Measurements from ENCODE around the gene IQGAP1. TPM values are rescaled to one million over a fixed set of nuclear protein-coding genes. Genes with fewer than 3 reads are reported as not detected.
A peak's percentile ranks its signal among the peaks of the same experiment; 100 is the strongest.

The IQGAP1 gene
- total RNA-seq, 1 donor from 2014 or later: 80.4 TPM

- no peak for DNase-seq (ENCODE audit: extremely low spot score, unreplicated experiment)
- TF ChIP-seq, protein P1, sequence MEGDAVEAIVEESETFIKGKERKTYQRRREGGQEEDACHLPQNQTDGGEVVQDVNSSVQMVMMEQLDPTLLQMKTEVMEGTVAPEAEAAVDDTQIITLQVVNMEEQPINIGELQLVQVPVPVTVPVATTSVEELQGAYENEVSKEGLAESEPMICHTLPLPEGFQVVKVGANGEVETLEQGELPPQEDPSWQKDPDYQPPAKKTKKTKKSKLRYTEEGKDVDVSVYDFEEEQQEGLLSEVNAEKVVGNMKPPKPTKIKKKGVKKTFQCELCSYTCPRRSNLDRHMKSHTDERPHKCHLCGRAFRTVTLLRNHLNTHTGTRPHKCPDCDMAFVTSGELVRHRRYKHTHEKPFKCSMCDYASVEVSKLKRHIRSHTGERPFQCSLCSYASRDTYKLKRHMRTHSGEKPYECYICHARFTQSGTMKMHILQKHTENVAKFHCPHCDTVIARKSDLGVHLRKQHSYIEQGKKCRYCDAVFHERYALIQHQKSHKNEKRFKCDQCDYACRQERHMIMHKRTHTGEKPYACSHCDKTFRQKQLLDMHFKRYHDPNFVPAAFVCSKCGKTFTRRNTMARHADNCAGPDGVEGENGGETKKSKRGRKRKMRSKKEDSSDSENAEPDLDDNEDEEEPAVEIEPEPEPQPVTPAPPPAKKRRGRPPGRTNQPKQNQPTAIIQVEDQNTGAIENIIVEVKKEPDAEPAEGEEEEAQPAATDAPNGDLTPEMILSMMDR (conservative IDR thresholded peaks at IDR 0.05): no peak
- no peaks in the 10 kb centered on the region for H3K4me1 Mint-ChIP-seq (ENCODE audit: unreplicated experiment)
- H3K4me3 Mint-ChIP-seq: peak overlapping the region; percentile 22
- H3K36me3 Mint-ChIP-seq: peaks cover 34% of the 10 kb centered on the region
- no peak overlapping the region for H3K27ac Mint-ChIP-seq
- H3K27me3 Mint-ChIP-seq: no peaks in the 10 kb centered on the region
- no peaks in the 10 kb centered on the region for H3K9me3 Mint-ChIP-seq
Measured at GRCh38 chr15:90435652-90436337, 47.8 kb downstream of the IQGAP1 start.

DNA sequence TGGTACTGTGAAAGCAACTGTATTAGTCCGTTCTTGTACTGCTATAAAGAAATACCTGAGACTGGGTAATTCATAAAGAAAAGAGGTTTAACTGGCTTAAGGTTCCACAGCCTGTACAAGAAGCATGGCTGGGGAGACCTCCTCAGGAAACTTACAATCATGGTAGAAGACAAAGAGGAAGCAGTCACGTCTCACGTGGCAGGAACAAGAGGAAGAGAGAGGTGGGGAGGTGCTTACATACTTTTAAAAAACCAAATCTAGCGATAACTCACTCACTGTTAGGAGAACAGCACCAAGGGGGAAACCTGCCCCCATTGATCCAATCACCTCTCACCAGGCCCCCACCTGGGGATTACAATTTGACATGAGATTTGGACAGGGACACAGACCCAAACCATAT lies 48.9 kb downstream of the IQGAP1 start:
- no peak for DNase-seq (ENCODE audit: extremely low spot score, unreplicated experiment)
- Mint-ChIP-seq H3K9me3 (no peaks in the 10 kb centered on the region), H3K4me3 (no peak overlapping the region), H3K27ac (peak overlapping the region; percentile 14), H3K4me1 (ENCODE audit: unreplicated experiment) (no peaks in the 10 kb centered on the region), H3K36me3 (peaks cover 40% of the 10 kb centered on the region), H3K27me3 (no peaks in the 10 kb centered on the region)
- TF ChIP-seq, protein P1 (conservative IDR thresholded peaks at IDR 0.05): no peak

GRCh38 chr15:90437516-90437915 lies 49.5 kb downstream of the IQGAP1 start:
- TF ChIP-seq, protein P1 (conservative IDR thresholded peaks at IDR 0.05): no peak
- H3K27me3 Mint-ChIP-seq: no peaks in the 10 kb centered on the region
- no peaks in the 10 kb centered on the region for H3K9me3 Mint-ChIP-seq
- no peak overlapping the region for H3K27ac Mint-ChIP-seq
- peaks cover 40% of the 10 kb centered on the region for H3K36me3 Mint-ChIP-seq
- no peaks in the 10 kb centered on the region for H3K4me1 Mint-ChIP-seq (ENCODE audit: unreplicated experiment)
- DNase-seq (ENCODE audit: extremely low spot score, unreplicated experiment): no peak
- H3K4me3 Mint-ChIP-seq: no peak overlapping the region

DNA sequence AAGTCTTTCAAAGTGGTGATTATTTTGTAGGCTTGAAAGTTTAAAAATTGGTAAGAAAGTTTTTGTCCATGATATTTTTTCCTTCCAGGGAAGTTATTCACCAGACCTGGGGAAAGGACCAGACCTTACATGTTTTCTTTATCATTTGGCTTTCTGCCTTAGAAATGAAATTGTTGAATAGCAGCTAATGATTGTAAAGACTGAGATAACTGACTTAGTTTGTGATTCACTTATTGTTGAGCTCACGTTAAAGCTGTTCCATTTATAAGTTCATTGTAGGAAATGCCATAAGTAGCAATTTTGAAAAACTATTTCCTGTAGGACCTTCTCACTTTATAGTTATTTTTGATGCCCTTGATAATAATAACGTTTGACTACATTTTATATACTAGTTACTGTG lies 51.9 kb downstream of the IQGAP1 start:
- Mint-ChIP-seq H3K36me3 (peaks cover 29% of the 10 kb centered on the region), H3K4me3 (no peak overlapping the region), H3K4me1 (ENCODE audit: unreplicated experiment) (no peaks in the 10 kb centered on the region), H3K27me3 (no peaks in the 10 kb centered on the region), H3K27ac (no peak overlapping the region), H3K9me3 (no peaks in the 10 kb centered on the region)
- no peak for DNase-seq (ENCODE audit: extremely low spot score, unreplicated experiment)
- TF ChIP-seq, protein P1 (conservative IDR thresholded peaks at IDR 0.05): no peak

GRCh38 chr15:90441027-90441426 lies 53.0 kb downstream of the IQGAP1 start:
- no peak overlapping the region for H3K4me3 Mint-ChIP-seq
- H3K4me1 Mint-ChIP-seq (ENCODE audit: unreplicated experiment): no peaks in the 10 kb centered on the region
- H3K27ac Mint-ChIP-seq: no peak overlapping the region
- no peaks in the 10 kb centered on the region for H3K9me3 Mint-ChIP-seq
- peaks cover 27% of the 10 kb centered on the region for H3K36me3 Mint-ChIP-seq
- TF ChIP-seq, protein P1 (conservative IDR thresholded peaks at IDR 0.05): no peak
- no peak for DNase-seq (ENCODE audit: extremely low spot score, unreplicated experiment)
- no peaks in the 10 kb centered on the region for H3K27me3 Mint-ChIP-seq

Measured in type B pancreatic cell (in vitro differentiated cells).